Keratinocyte (primary cell): ENCODE data around the gene FHL3.

Experiments
- CTCF ChIP-seq, 3 experiments: IDR thresholded peaks in 1 of 3; conservative IDR thresholded peaks in 1 of 3; optimal IDR thresholded peaks in 1 of 3; 2 replicates in 2 of 3; 3 replicates in 1 of 3; pipeline versions ENCODE3 to v1.5.1; 2011; ENCODE audit warnings: low read length in 3 of 3, mild to moderate bottlenecking in 3 of 3, moderate library complexity in 2 of 3, control low read depth in 1 of 3, inconsistent platforms in 1 of 3; ENCODE audit not compliant: insufficient read depth in 2 of 3; ENCODE audit errors: extremely low read depth in 1 of 3
- EZH2 ChIP-seq: IDR thresholded peaks from one replicate; pipeline ENCODE4 v1.6.1; 2012; ENCODE audit warnings: inconsistent platforms, mild to moderate bottlenecking, low read length, moderate library complexity

GRCh38 chr1:38027201-38028104 lies 22.1 kb upstream of the FHL3 start:
- TF ChIP-seq EZH2 (no peak), CTCF (optimal IDR thresholded peaks at IDR 0.05 in 1 of 3, IDR thresholded peaks at IDR 0.05 in 1 of 3, conservative IDR thresholded peaks at IDR 0.05 in 1 of 3; ENCODE audit: extremely low read depth in 1 of 3, insufficient read depth in 2 of 3, low read length in 3 of 3) (no peak)
